ENCODE measurements around the gene ACSF3. TPM values are rescaled to one million over a fixed set of nuclear protein-coding genes. Genes with fewer than 3 reads are reported as not detected.

The ACSF3 gene
- total RNA-seq, 4 donors from 2014 or later: 94.6 to 120 (median 108) TPM

DNA sequence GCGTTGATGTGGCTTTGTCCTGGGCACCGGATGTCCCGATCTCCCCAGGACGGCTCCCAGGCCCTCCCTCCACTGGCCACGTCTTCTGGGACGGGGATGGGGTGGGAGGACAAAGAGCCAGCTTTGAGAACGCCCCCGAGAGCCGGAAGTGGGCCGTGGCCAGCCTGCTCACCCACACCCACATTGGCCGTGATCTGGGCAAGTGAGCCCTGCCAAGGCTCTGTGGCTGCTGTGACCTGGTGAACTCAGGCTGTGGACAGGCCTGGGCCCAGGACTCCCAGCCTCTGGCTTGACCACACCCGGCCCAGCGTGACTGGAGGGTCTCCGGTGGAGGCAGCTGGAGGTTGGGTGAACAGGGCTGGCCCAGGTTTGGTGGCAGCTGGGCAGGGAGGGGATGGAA is 81.2 kb downstream of the ACSF3 start:
- no peak for DNase-seq
- Histone ChIP-seq H3K4me3 (no peak overlapping the region), H3K9me3 (no peaks in the 10 kb centered on the region), H3K27me3 (no peaks in the 10 kb centered on the region), H3K4me1 (peaks cover 0 to 21% (median 11%) of the 10 kb centered on the region in 4 donors), H3K36me3 (no peaks in the 10 kb centered on the region), H3K27ac (no peak overlapping the region)
- TF ChIP-seq, protein P1, sequence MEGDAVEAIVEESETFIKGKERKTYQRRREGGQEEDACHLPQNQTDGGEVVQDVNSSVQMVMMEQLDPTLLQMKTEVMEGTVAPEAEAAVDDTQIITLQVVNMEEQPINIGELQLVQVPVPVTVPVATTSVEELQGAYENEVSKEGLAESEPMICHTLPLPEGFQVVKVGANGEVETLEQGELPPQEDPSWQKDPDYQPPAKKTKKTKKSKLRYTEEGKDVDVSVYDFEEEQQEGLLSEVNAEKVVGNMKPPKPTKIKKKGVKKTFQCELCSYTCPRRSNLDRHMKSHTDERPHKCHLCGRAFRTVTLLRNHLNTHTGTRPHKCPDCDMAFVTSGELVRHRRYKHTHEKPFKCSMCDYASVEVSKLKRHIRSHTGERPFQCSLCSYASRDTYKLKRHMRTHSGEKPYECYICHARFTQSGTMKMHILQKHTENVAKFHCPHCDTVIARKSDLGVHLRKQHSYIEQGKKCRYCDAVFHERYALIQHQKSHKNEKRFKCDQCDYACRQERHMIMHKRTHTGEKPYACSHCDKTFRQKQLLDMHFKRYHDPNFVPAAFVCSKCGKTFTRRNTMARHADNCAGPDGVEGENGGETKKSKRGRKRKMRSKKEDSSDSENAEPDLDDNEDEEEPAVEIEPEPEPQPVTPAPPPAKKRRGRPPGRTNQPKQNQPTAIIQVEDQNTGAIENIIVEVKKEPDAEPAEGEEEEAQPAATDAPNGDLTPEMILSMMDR (IDR thresholded peaks at IDR 0.05): no peak
- TF ChIP-seq POLR2A (IDR thresholded peaks at IDR 0.05): no peak

DNA sequence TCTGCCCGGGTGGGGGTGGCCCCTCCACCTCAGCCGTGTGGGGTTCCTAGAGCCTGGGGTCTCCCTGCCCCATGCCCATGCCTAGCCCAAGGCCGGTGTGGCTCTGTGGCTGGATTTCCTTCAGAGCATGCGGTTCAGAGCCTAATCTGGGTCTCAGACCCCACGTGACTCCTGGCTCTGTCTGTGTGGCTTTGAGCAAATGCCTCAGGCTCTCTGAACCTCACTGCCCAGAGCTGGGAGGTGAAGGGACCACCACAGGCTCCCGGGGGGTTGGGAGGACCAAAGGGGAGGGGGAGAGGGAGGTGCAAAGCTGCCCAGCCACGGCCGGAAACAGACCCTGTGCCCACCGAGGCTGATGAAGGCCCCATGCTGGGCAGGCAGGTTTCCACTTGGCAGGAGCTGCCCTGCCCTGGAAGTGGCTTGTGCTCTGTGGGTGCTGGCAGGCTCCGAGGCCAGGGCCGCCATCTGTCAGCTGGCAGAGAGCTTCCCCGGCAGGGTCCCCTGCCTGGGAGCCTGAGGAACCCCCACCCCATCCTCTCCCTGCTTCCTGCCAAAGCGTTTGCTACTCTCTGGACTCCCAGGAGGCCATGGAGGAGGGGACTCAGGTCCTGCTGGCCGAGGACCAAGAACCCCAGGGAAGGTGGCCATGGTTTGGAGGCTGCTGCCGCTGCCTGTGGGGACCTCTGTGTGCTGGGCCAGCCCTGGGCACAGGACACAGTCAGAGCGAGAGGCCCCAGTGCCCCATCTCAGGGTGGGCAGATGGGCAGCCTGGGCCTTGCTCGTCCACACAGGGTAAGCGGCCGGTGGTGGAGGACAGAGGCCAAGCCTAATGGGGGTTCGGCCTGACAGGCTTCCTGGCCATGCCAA is 81.9 kb downstream of the ACSF3 start:
- Histone ChIP-seq H3K4me1 (peaks cover 0 to 14% (median 7%) of the 10 kb centered on the region in 4 donors), H3K27ac (no peak overlapping the region), H3K27me3 (no peaks in the 10 kb centered on the region), H3K9me3 (no peaks in the 10 kb centered on the region), H3K36me3 (no peaks in the 10 kb centered on the region), H3K4me3 (no peak overlapping the region)
- TF ChIP-seq, protein P1 (IDR thresholded peaks at IDR 0.05): no peak
- no peak for TF ChIP-seq POLR2A (IDR thresholded peaks at IDR 0.05)
- no peak for DNase-seq

DNA sequence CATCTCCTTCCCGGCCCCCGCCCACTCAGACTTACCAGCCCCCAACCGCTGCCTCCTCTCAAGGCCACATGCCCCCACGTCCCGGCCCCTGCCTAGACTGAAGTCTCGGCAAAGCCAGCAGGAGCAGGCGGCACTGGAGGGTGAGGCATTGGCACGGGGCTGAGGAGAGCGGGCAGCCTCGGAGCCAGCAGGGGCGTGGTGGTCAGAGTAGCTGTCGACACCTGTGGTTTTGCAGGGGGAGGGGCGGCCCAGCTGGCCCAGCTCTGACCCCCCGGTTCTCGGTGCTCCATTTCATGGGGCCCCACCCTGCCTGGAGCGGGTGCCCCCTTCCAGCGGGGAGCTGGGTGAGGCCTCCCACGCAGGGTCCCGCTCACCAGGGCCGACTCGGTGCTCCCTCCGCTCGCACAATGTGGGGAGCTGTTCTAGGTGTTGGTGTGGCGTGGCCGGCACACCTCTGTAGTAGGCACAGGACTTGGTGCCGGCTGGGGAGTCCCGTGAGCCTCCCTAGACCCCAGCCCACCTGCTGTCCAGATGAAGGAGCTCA is 82.6 kb downstream of the ACSF3 start:
- Histone ChIP-seq H3K4me1 (peaks cover 0 to 7% (median under 1%) of the 10 kb centered on the region in 4 donors), H3K36me3 (no peaks in the 10 kb centered on the region), H3K4me3 (no peak overlapping the region), H3K27ac (no peak overlapping the region), H3K27me3 (no peaks in the 10 kb centered on the region), H3K9me3 (no peaks in the 10 kb centered on the region)
- no peak for DNase-seq
- no peak for TF ChIP-seq POLR2A (IDR thresholded peaks at IDR 0.05)
- TF ChIP-seq, protein P1 (IDR thresholded peaks at IDR 0.05): no peak

DNA sequence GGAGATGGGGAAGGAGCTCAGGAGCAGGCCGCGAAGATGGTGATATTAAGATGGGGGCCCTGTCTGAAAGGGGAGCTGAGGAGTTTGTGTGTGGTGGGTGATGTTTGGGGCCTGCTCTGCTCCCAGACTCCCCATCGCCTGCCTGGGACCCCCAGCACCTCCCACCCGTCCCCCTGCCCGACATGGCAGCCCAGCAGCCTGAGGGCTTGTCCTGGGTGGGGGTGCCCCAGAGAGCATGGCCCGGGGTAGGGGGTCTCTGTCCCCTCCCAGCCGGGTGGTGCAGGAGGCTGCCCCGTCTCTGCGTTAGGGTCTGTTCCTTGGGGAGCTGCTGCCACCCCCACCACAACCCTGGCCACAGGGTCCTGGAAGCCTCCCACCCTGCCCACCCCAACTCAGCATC is 83.1 kb downstream of the ACSF3 start:
- Histone ChIP-seq H3K36me3 (no peaks in the 10 kb centered on the region), H3K27me3 (no peaks in the 10 kb centered on the region), H3K4me1 (peaks cover 0 to 2% (median 0%) of the 10 kb centered on the region in 4 donors), H3K4me3 (no peak overlapping the region), H3K9me3 (no peaks in the 10 kb centered on the region), H3K27ac (no peak overlapping the region)
- TF ChIP-seq POLR2A (IDR thresholded peaks at IDR 0.05): no peak
- TF ChIP-seq, protein P1 (IDR thresholded peaks at IDR 0.05): no peak
- DNase-seq: no peak

DNA sequence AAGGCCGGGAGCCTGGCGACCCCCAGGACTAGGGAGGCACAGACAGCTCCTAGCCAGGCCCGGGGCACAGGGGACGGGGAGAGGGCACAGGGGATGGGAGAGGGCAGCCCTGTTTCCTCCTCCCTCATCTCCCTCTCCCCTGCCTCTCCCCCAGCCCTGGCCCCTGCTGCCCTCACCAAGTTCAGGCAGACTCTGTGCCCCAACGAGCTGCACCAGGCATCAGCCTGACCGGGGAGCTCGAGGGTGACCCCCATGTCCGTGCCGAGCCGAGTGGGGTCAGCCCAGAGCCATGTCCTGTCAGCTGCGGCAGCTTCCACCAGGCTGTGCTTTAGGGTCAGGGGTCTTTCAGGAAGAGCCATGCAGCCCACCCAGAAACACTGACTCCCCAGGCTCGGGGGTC is 83.8 kb downstream of the ACSF3 start:
- no peaks in the 10 kb centered on the region for H3K9me3 ChIP-seq
- no peak overlapping the region for H3K27ac ChIP-seq
- H3K36me3 ChIP-seq: no peaks in the 10 kb centered on the region
- TF ChIP-seq, protein P1 (IDR thresholded peaks at IDR 0.05): no peak
- TF ChIP-seq POLR2A (IDR thresholded peaks at IDR 0.05): no peak
- H3K4me3 ChIP-seq: no peak overlapping the region
- no peaks in the 10 kb centered on the region for H3K27me3 ChIP-seq
- DNase-seq: no peak
- H3K4me1 ChIP-seq: no peaks in the 10 kb centered on the region
